HPDE6-E6E7 (cell line): Measurements from ENCODE around the gene SLC13A3.

Experiments used
- DNase-seq: peaks from one replicate; pipeline ENCODE4 v3.0.0; 2011; ENCODE audit warnings: missing footprints; ENCODE audit errors: extremely low spot score

The SLC13A3 gene

DNA sequence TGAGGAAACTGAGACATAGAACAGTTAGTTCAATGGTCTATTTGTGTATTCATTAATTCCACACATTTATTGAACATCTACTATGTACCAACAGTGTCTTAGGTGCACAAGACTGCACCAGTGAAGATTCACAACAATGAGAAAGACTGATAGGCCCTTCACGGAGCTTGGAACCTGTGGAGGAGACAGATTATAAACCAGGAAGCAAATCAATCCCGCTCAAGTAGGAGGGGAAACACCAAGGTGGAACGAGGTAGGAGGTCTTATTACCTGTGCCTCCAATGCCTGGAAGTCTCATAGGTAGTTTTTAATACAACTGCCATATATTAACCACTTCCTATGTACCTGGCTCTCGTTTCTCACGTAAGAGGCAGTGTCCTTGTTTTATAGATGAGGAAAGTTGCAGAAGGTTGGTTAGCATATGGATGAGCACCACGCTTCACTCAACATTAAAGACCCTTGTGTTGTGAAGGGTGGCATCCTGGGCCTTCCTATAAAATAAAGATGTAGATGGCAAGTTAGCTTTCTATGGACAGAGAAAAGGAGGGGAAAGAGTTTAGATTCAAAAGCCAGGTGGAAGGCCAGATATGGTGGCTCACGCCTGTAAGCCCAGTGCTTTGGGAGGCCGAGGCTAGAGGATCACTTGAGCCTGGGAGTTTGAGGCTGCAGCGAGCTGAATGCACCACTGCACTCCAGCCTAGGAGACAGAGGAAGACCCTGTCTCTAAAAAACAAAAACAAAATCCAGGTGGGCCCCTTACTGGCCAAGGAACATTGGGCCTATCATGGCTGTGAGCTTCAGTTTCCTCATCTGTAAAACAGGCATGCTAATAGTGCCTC lies 45.1 kb downstream of the SLC13A3 start:
- DNase-seq = no peak

DNA sequence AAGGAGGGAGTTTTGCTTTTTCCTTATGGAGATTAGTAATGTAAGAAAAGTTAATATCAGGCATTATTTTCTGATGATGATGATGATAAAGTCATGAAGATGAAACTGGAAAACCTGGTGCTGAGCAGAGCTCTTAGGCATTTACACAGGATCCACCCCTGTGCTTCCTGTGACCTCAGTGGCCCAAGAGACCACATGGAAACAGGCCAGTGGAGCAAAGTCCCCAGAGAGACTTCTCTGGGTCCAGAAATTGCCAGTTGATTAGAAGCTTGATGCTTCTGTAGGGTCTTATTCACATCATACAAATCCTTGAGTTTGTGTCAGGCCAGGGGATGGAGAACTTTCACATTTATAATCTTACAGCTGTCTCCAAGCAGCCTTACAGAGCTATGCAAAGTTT lies 46.1 kb downstream of the SLC13A3 start:
- DNase-seq = no peak

DNA sequence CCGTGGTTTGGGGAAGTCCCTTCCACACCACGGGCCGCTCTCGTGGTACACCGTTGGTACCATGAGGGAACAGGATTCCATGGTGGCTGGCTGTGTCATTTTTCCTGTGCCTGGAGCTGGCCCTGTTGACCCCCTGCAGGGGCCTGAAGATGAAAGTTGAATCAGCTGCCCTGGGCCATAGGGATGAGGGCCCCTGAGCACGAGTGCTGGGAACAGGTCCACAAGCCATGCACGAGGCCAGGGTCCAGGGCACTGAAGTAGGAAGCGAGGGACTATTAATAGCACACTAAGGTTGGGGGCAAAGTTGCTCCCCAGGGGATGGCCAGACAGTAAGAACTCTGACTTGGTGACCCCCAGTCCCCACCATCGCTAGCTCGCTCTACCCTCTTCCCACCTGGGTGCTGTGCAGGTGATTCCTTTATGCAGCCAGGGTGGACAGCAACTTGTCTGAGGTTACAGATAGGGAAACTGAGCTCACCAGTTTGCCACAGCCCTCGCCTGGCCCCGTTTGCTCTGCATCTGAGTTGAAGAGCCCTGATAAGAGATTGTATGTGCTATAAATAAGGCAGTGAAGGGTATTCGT lies 46.6 kb downstream of the SLC13A3 start:
- no peak for DNase-seq

- no peak for DNase-seq
Measured at GRCh38 chr20:46602429-46602828, 48.8 kb downstream of the SLC13A3 start.

GRCh38 chr20:46601603-46602122 lies 49.6 kb downstream of the SLC13A3 start:
- DNase-seq = no peak

DNA sequence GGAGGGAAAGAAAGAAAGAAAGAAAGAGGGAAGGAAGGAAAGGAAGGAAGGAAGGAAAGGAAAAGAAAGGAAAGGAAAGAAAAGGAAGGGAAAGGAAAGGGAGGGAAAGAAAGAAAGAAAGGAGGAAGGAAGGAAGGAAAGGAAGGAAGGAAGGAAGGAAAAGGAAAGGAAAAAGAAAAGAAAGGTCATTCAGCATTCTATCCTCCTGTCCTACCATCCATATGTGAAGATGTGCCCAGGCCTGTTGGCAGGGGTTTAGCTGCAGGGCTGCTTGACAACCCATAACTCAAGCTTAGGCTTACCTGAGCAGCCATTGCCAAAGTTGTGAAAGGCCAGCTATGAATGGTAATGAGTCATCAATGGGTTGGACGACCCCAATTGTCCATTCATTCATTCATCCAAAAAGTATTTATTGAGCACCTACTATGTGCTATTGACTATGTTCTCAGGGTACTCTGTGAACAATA lies 50.9 kb downstream of the SLC13A3 start:
- DNase-seq = no peak

GRCh38 chr20:46599227-46599987 lies 51.9 kb downstream of the SLC13A3 start:
- DNase-seq = no peak

GRCh38 chr20:46595933-46596332 lies 55.3 kb downstream of the SLC13A3 start:
- DNase-seq = no peak

- no peak for DNase-seq
Measured at GRCh38 chr20:46594725-46595124, 56.5 kb downstream of the SLC13A3 start.

DNA sequence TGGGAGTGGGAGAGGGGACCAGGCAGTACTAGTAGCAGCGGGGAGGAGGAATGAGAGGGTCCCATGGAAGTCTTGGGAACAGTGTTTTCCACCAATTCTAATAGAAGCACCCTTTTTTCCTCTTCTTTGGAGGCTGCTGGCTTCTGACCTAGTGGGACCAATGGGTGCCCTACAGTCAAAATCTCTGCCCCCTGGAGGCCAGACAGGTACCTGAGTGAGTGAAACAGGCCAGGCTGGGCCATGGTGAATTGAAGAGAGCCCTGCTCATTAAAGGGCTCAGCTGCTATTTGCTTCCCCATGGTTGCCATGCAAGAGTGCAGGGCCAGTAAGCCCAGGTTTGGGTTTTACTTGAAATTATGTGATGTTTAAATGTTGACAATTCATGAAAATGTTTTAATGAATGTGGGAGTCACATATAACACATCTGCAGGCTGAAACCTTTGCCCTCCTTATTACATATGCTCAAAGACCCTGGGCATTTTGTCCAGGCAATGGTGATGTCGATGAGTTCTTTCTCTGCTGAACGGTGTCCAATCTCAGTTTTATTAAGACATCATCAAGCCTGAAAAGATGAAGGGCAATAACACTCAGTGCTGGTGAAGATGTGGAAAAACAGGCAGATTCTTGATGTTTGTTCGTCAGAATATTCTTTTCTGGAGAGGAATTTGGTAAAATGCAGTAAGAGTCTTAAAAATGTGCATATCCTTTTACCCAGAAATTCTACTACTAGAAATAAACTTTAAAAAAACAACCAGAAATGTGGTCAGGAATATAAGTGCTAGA lies 58.5 kb downstream of the SLC13A3 start:
- no peak for DNase-seq

DNA sequence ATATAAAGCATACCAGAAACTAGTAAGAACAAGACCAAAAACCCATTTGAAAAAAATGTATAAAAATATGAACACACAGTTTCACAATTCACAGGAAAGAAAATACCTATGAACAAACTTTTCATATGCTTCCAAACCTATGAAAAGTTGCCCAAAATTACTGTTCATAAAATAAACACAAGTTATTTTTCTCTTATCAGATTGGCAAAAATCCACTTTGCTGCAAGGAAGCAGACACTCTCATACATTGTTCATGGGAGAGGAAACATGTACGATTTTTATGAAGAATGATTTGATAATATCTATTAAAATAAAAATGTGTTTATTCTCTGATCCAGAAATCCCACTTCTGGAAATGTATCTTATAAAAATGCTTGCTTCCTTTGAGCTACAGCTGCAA lies 60.8 kb downstream of the SLC13A3 start:
- no peak for DNase-seq

- no peak for DNase-seq
Measured at GRCh38 chr20:46588532-46589511, 62.4 kb downstream of the SLC13A3 start.

DNA sequence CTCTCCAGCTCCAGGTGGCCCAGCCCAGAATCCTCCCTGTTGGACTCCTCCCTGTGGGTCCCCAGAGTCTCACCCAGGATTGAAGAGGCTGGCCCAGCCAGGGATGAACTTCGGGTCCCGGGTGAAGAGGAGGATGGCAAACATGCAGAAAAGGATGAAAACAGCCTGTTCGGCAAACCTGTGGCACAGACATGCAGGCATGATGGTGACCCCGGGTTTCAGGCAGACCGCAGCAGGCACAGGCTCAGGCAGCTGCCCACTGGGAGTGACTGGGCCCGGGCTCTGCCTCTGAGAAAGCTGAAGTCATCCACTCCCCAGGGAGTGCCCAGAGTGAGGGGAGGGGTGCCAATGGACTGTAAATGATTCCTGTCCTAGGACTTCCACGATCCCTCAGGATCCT lies 63.3 kb downstream of the SLC13A3 start:
- DNase-seq = no peak

GRCh38 chr20:46586724-46587123 lies 64.5 kb downstream of the SLC13A3 start:
- DNase-seq = no peak

DNA sequence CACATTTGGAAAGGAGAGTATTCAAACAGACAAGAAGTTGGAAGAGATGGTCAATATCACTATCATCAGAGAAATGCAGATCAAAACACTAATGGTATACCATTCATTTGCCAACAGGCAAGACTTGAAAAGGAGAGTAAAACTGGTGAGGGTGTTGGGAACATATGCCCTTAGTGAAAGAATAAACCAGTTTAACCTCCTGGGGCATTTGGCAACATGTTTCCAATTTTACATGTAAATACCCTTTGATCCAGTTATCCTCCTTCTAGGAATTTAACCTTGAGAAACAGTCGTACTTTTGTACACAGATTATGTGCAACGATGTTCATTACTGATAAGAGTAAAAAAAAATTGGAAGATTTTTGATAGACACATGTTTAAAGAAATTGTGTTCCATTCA lies 66.8 kb downstream of the SLC13A3 start:
- no peak for DNase-seq

GRCh38 chr20:46583411-46584214 lies 67.6 kb downstream of the SLC13A3 start:
- DNase-seq = no peak

GRCh38 chr20:46582648-46583047 lies 68.6 kb downstream of the SLC13A3 start:
- no peak for DNase-seq

DNA sequence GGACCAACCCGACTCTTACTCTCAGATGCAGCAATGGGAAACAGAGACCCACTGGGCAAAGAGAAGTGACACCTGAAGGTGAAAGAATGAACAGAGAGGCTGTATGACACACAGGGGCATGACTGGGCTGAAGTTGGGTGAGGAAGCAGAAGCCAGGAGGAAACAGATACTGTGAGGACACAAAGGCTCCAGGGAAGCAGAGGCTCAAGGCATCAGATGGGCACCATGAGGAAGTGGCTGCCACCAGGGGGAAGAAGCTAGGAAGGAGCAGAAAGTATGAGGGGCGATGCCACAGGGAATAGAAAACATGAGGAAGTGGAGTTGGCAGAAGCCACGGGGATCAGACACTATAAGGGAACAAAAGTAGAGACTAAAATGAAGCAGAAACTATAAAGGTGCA lies 69.9 kb downstream of the SLC13A3 start:
- no peak for DNase-seq

DNA sequence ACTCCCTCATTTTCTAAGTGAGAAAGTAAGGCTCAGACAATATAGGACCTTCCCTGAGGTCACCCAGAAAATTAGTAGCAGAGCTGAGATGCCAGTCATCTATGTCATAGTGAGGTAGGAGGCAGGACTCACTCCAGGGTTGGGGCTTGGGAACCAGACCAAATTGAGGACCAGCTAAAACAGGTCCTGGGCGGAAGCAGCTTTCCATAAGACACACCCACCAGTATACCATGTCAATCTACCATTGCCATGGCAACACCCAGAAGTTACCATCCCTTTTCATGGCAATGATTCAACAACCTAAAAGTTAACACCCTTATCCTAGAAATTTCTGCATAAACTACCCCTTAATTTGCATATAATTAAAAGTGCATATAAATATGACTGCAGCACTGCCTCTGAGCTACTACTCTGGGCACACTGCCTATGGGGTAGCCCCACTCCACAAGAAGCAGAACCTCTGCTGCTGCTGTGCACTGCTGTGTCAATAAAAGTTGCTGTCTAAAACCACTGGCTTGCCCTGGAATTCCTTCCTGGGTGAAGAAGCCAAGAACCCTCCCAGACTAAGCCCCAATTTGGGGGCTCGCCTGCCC lies 70.5 kb downstream of the SLC13A3 start:
- DNase-seq = no peak
